ENCODE measurements around the gene ATP2B1. TPM values are rescaled to one million over a fixed set of nuclear protein-coding genes. Genes with fewer than 3 reads are reported as not detected.
A peak's percentile ranks its signal among the peaks of the same experiment; 100 is the strongest.

ATP2B1 gene
- polyA plus RNA-seq, 1 donor from 2014 or later = 102 TPM

DNA sequence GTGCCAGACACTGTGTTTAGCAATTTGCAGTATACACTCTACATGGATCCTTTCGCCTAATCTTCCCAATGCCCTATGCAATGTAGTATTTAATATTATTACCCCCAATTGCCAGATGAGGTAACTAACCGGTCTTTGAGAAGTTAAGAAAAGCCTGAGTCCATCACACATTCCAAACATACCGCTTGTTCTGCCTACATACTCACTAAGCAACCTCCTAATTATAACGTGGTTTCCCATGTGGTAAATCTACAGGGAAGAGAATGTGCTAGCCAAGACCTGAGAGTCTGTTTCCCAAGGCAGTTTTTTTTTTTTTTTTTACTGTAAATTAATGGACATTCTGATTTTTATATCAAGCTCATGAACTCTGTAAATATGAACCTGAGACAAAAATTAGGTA, 37.2 kb downstream of the ATP2B1 start:
- Mint-ChIP-seq H3K36me3 (peaks cover 5% of the 10 kb centered on the region), H3K27me3 (no peaks in the 10 kb centered on the region), H3K4me3 (peak overlapping the region in 2 of 4 donors; percentile 70 to 86), H3K27ac (peak overlapping the region; percentile 45 to 59 (median 50)), H3K4me1 (peaks cover 71 to 85% (median 77%) of the 10 kb centered on the region in 3 donors), H3K9me3 (no peaks in the 10 kb centered on the region)

DNA sequence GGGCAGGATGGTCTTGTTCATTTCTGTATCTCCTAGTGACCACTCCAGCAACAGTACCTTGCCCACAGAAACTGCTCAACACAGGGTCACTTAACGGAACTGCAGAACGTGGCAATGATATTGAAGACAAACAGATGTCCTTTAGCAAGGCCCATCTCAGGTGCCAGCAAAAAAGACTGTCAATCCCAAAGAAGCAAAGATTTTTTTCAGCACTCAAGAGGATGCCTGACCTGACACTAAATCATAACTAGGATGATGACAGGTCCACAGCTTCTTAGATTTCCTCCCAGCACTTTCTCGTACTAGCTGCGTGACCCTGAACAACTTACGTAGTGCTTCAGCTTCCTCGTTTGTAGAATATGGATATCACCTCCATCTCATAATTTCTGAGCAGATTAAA, 39.4 kb downstream of the ATP2B1 start:
- H3K4me1 Mint-ChIP-seq = peaks cover 64 to 84% (median 72%) of the 10 kb centered on the region in 3 donors
- H3K36me3 Mint-ChIP-seq = peaks cover 4% of the 10 kb centered on the region
- peak overlapping the region in 2 of 3 donors; percentile 17 to 36 for H3K27ac Mint-ChIP-seq
- H3K27me3 Mint-ChIP-seq = no peaks in the 10 kb centered on the region
- no peak overlapping the region for H3K4me3 Mint-ChIP-seq
- H3K9me3 Mint-ChIP-seq = no peaks in the 10 kb centered on the region

GRCh38 chr12:89665556-89665955, 43.1 kb downstream of the ATP2B1 start:
- Mint-ChIP-seq H3K4me3 (peak overlapping the region in 2 of 4 donors; percentile 12 to 15), H3K9me3 (no peaks in the 10 kb centered on the region), H3K36me3 (peaks cover 4% of the 10 kb centered on the region), H3K27me3 (no peaks in the 10 kb centered on the region), H3K27ac (peak overlapping the region in 2 of 3 donors; percentile 12 to 22), H3K4me1 (peaks cover 50 to 76% (median 61%) of the 10 kb centered on the region in 3 donors)

DNA sequence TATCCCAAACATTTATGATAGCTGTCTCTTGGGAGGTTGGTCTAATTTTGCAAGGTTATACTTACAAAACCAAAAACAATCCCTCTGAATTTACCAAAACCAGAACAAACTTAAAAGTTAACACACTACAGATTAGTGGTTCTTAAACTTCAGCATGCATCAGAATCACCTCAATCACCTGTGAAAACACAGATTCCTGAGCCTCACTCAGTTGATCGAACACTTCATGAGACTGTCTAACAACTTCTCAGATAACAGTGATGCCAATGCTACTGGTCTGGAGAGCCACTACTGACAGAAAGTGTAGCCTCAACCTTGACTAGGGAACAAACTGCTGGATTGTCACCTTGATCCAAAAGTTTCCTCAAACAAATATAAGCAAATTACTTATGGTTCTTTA, 44.2 kb downstream of the ATP2B1 start:
- H3K4me1 Mint-ChIP-seq = peaks cover 52 to 73% (median 64%) of the 10 kb centered on the region in 3 donors
- H3K27me3 Mint-ChIP-seq = no peaks in the 10 kb centered on the region
- H3K9me3 Mint-ChIP-seq = no peaks in the 10 kb centered on the region
- peak overlapping the region in 2 of 4 donors; percentile 5 to 52 for H3K4me3 Mint-ChIP-seq
- peaks cover 6% of the 10 kb centered on the region for H3K36me3 Mint-ChIP-seq
- H3K27ac Mint-ChIP-seq = peak overlapping the region in 1 of 3 donors; percentile 61

DNA sequence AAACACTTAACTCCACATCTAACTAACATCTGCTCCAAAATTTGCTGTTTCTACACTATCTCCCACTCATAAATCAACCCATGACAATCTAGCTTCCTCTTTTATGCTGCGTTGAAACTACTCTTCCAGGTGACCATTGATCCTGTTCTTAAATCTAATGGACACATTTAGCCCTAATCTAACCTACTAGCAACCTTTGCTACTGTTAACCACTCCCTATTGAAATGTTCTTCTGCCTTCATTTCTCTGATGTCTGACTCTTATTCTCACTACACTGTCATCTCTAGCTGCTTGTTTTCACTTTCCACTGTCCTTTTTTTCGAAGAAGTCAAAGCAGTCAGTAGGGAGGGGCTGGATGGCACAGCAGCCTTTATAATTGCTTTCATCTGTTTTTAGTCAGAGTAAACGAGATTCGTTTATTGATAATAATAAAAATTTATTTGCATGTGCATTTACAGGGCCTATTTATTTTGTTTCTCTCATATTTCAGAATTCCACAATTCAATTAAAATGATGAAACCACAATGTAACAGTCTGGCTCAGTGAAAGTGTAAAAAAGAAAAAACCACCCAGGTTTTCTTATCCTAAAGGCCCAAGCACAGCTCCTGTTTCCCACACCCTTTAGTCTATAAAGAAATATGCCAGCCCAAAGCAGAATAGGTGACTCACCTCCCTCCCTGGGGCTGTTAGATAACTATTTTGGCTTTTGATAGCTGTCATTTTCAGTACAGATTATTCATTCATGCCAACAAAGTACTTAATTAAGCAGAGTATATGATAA, 44.9 kb downstream of the ATP2B1 start:
- Mint-ChIP-seq H3K27ac (peak overlapping the region; percentile 7 to 61 (median 16)), H3K9me3 (no peaks in the 10 kb centered on the region), H3K36me3 (peaks cover 6% of the 10 kb centered on the region), H3K4me3 (peak overlapping the region in 3 of 4 donors; percentile 16 to 52 (median 51)), H3K27me3 (no peaks in the 10 kb centered on the region), H3K4me1 (peaks cover 56 to 73% (median 64%) of the 10 kb centered on the region in 3 donors)

DNA sequence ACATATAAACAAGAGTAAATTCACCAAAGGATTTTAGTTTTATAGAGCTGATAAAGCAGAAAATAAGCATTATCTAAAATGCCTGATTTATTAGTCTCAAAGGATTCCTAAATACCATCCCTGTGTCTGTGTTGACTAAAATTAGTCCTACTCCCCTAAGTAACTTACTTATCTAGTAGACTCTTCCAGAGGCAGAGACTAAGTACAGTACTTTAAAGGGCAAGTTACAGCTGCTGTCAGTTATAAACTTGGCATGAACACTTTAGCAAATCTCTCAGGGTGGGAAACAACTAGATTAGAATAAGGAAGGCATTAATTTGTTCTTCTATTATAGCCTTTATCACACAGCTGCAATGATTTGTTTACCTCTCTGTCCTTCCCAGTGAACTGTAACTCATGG, 46.0 kb downstream of the ATP2B1 start:
- Mint-ChIP-seq H3K9me3 (no peaks in the 10 kb centered on the region), H3K36me3 (peaks cover 2% of the 10 kb centered on the region), H3K27ac (peak overlapping the region in 1 of 3 donors; percentile 68), H3K27me3 (no peaks in the 10 kb centered on the region), H3K4me3 (peak overlapping the region in 1 of 4 donors; percentile 74), H3K4me1 (peaks cover 59 to 72% (median 63%) of the 10 kb centered on the region in 3 donors)

- Mint-ChIP-seq H3K4me1 (peaks cover 60 to 72% (median 62%) of the 10 kb centered on the region in 3 donors), H3K36me3 (peaks cover 2% of the 10 kb centered on the region), H3K27me3 (no peaks in the 10 kb centered on the region), H3K9me3 (no peaks in the 10 kb centered on the region), H3K27ac (peak overlapping the region; percentile 18 to 93 (median 23)), H3K4me3 (peak overlapping the region in 3 of 4 donors; percentile 6 to 77 (median 74))
Observed at GRCh38 chr12:89661706-89662330, 46.8 kb downstream of the ATP2B1 start.

- peaks cover 9% of the 10 kb centered on the region for H3K36me3 Mint-ChIP-seq
- peak overlapping the region in 2 of 4 donors; percentile 89 to 94 for H3K4me3 Mint-ChIP-seq
- peak overlapping the region in 1 of 3 donors; percentile 71 for H3K27ac Mint-ChIP-seq
- peaks cover 49 to 63% (median 62%) of the 10 kb centered on the region in 3 donors for H3K4me1 Mint-ChIP-seq
- H3K27me3 Mint-ChIP-seq = no peaks in the 10 kb centered on the region
- H3K9me3 Mint-ChIP-seq = no peaks in the 10 kb centered on the region
Observed at GRCh38 chr12:89657739-89658138, 50.9 kb downstream of the ATP2B1 start.

GRCh38 chr12:89657066-89657465, 51.6 kb downstream of the ATP2B1 start:
- H3K4me1 Mint-ChIP-seq = peaks cover 45 to 60% (median 57%) of the 10 kb centered on the region in 3 donors
- H3K36me3 Mint-ChIP-seq = peaks cover 9% of the 10 kb centered on the region
- H3K4me3 Mint-ChIP-seq = peak overlapping the region; percentile 30 to 94 (median 85)
- no peaks in the 10 kb centered on the region for H3K27me3 Mint-ChIP-seq
- H3K27ac Mint-ChIP-seq = peak overlapping the region; percentile 1 to 71 (median 20)
- H3K9me3 Mint-ChIP-seq = no peaks in the 10 kb centered on the region

DNA sequence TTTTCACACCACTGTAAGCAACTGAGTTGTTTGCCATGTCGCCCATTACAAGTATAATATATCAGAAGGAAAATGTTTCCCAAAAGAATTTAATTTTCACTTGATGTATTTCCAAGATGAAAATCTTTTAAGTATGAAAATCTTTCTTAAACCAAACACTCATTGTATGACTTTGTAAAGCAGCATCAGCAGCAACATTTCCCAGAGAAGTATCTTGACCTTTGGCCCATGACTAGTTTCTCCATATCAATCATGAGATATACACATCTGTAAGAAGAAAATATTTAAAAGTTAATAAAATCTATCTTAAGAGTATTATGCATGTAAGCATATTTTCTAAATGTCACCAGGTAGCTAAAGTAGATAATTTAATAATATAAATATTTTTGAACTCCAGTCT, 52.8 kb downstream of the ATP2B1 start:
- H3K27me3 Mint-ChIP-seq = no peaks in the 10 kb centered on the region
- peak overlapping the region in 2 of 4 donors; percentile 63 to 81 for H3K4me3 Mint-ChIP-seq
- H3K4me1 Mint-ChIP-seq = peaks cover 42 to 58% (median 54%) of the 10 kb centered on the region in 3 donors
- peaks cover 9% of the 10 kb centered on the region for H3K36me3 Mint-ChIP-seq
- no peaks in the 10 kb centered on the region for H3K9me3 Mint-ChIP-seq
- no peak overlapping the region for H3K27ac Mint-ChIP-seq

GRCh38 chr12:89651192-89651591, 57.4 kb downstream of the ATP2B1 start:
- Mint-ChIP-seq H3K4me1 (peaks cover 33 to 43% (median 40%) of the 10 kb centered on the region in 3 donors), H3K36me3 (peaks cover 5% of the 10 kb centered on the region)

GRCh38 chr12:89650239-89650638, 58.4 kb downstream of the ATP2B1 start:
- H3K4me3 Mint-ChIP-seq = no peak overlapping the region
- H3K36me3 Mint-ChIP-seq = peaks cover 1% of the 10 kb centered on the region
- H3K27me3 Mint-ChIP-seq = no peaks in the 10 kb centered on the region
- H3K27ac Mint-ChIP-seq = no peak overlapping the region
- no peaks in the 10 kb centered on the region for H3K9me3 Mint-ChIP-seq
- peaks cover 36 to 49% (median 49%) of the 10 kb centered on the region in 3 donors for H3K4me1 Mint-ChIP-seq

More at GRCh38 chr12:89651192-89651591, 57.4 kb downstream of the ATP2B1 start:
- Mint-ChIP-seq H3K27me3 (no peaks in the 10 kb centered on the region), H3K4me3 (no peak overlapping the region), H3K27ac (peak overlapping the region in 1 of 3 donors; percentile 82), H3K9me3 (no peaks in the 10 kb centered on the region)

- no peaks in the 10 kb centered on the region for H3K27me3 Mint-ChIP-seq
- H3K4me1 Mint-ChIP-seq = peaks cover 34 to 53% (median 47%) of the 10 kb centered on the region in 3 donors
- no peaks in the 10 kb centered on the region for H3K9me3 Mint-ChIP-seq
- H3K4me3 Mint-ChIP-seq = no peak overlapping the region
- no peaks in the 10 kb centered on the region for H3K36me3 Mint-ChIP-seq
- H3K27ac Mint-ChIP-seq = peak overlapping the region in 1 of 3 donors; percentile 46
Observed at GRCh38 chr12:89649820-89650219, 58.8 kb downstream of the ATP2B1 start.

GRCh38 chr12:89649139-89649538, 59.5 kb downstream of the ATP2B1 start:
- no peaks in the 10 kb centered on the region for H3K36me3 Mint-ChIP-seq
- no peaks in the 10 kb centered on the region for H3K9me3 Mint-ChIP-seq
- no peak overlapping the region for H3K4me3 Mint-ChIP-seq
- H3K4me1 Mint-ChIP-seq = peaks cover 38 to 60% (median 49%) of the 10 kb centered on the region in 3 donors
- H3K27ac Mint-ChIP-seq = peak overlapping the region in 1 of 3 donors; percentile 46
- H3K27me3 Mint-ChIP-seq = no peaks in the 10 kb centered on the region

Measured in IgD-negative memory B cell (primary cell).